ENCODE results near the gene CTDSP1.

CTDSP1 gene

DNA sequence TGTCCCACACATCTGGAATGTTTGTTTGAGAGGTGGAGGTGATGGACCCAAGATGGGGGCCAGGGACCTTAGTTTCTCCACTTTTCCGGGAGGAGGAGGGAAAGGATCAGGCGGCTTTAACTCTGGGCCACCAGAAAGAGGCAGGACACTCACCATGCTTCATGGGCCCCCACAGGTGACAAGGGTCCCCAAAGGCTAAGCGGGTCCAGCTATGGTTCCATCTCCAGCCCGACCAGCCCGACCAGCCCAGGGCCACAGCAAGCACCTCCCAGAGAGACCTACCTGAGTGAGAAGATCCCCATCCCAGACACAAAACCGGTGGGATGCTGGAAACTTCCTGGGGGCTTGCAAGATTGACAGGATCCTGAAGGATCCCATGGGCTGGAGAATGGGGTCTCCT lies 16.9 kb upstream of the CTDSP1 start:
- no peak overlapping the region for H3K4me3 ChIP-seq (replicated peaks in 1 of 2; ENCODE audit: low read depth in 2 of 2, low read length in 2 of 2)
- no peak for DNase-seq (ENCODE audit: low read depth in 2 of 2)
- TF ChIP-seq, protein P1, sequence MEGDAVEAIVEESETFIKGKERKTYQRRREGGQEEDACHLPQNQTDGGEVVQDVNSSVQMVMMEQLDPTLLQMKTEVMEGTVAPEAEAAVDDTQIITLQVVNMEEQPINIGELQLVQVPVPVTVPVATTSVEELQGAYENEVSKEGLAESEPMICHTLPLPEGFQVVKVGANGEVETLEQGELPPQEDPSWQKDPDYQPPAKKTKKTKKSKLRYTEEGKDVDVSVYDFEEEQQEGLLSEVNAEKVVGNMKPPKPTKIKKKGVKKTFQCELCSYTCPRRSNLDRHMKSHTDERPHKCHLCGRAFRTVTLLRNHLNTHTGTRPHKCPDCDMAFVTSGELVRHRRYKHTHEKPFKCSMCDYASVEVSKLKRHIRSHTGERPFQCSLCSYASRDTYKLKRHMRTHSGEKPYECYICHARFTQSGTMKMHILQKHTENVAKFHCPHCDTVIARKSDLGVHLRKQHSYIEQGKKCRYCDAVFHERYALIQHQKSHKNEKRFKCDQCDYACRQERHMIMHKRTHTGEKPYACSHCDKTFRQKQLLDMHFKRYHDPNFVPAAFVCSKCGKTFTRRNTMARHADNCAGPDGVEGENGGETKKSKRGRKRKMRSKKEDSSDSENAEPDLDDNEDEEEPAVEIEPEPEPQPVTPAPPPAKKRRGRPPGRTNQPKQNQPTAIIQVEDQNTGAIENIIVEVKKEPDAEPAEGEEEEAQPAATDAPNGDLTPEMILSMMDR (IDR thresholded peaks at IDR 0.05; ENCODE audit: low read depth, low read length): no peak

DNA sequence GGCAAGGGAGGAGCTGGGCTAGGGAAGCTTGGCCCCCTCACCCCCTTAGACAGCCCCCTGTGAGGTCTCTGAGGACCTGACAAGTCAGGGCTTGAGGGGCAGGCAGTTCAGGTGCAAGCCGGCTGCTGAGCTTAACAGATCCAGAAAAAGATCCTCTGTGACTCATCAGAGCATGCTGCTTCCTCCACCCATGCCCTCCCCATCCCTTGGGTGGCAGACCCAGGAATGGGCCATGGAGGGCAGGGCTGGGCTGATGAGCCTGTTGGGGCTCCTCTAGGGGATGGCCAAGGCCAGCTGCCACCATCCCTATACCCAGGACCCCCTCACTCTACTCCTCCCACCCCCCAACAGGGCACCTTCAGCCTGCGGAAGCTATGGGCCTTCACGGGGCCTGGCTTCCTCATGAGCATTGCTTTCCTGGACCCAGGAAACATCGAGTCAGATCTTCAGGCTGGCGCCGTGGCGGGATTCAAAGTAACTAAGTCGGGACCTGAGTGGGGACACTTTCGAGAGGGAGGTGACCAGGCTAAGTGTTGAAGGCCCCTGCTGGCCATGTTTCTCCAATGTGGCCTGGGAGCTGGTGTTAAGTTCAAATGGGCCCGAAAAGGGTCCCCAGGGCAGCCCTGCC lies 15.7 kb upstream of the CTDSP1 start:
- no peak overlapping the region for H3K4me3 ChIP-seq (replicated peaks in 1 of 2; ENCODE audit: low read depth in 2 of 2, low read length in 2 of 2)

DNA sequence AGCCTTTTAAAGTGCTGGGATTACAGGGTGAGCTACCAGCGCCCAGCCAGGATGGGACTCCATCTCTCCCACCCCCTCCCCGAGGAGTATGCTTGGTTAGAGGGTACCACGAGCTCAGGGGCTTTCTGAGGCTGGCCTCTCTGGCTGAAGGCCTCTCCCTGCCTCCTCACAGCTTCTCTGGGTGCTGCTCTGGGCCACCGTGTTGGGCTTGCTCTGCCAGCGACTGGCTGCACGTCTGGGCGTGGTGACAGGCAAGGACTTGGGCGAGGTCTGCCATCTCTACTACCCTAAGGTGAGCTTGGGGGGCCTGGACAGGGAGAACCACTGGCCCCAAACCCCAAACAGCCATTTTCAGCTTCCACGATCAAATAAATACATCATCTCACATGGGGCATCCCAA lies 14.7 kb upstream of the CTDSP1 start:
- H3K4me3 ChIP-seq (replicated peaks in 1 of 2; ENCODE audit: low read depth in 2 of 2, low read length in 2 of 2): no peak overlapping the region
- TF ChIP-seq, protein P1 (IDR thresholded peaks at IDR 0.05; ENCODE audit: low read depth, low read length): no peak

More for the DNA sequence above, 15.7 kb upstream of the CTDSP1 start:
- TF ChIP-seq, protein P1 (IDR thresholded peaks at IDR 0.05; ENCODE audit: low read depth, low read length): no peak
- DNase-seq (ENCODE audit: low read depth in 2 of 2): peak in 1 of 2 donors; percentile 22

DNA sequence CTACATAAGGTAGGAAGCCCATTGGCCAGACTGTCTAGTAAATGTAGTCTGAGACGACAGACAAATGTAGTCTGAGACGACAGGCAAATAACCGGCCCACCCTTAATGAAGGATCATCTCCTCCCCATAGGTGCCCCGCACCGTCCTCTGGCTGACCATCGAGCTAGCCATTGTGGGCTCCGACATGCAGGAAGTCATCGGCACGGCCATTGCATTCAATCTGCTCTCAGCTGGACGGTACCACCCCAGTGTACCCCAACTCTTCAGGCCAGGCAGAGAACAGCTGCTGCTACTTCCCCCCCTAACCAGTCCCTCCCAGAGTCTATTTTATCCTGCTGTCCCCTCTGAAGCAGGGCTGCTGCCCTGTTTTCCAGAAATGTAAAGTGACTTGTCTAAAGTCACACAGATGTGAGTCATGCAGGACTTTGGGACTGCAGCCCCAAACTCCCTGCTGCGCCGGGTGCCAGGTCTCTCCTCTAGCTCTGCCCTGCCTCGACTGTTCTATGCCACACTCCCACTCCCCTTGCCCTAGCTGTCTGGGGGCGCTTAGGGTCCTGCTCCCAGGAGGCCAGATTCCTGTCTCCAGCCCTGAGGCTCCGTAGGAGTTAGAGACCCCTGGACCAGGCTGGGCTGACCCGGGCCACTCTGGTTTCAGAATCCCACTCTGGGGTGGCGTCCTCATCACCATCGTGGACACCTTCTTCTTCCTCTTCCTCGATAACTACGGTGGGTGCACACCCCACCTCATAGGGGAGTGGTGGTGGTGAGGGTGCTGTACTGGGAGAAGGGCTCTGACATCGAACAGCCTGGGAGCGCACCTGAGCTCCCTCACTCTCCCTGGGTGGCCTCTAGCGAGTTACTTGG lies 12.9 kb upstream of the CTDSP1 start:
- H3K4me3 ChIP-seq (replicated peaks in 1 of 2; ENCODE audit: low read depth in 2 of 2, low read length in 2 of 2): no peak overlapping the region
- TF ChIP-seq, protein P1 (IDR thresholded peaks at IDR 0.05; ENCODE audit: low read depth, low read length): no peak
- DNase-seq (ENCODE audit: low read depth in 2 of 2): no peak

More for the DNA sequence above, 14.7 kb upstream of the CTDSP1 start:
- DNase-seq (ENCODE audit: low read depth in 2 of 2): no peak

DNA sequence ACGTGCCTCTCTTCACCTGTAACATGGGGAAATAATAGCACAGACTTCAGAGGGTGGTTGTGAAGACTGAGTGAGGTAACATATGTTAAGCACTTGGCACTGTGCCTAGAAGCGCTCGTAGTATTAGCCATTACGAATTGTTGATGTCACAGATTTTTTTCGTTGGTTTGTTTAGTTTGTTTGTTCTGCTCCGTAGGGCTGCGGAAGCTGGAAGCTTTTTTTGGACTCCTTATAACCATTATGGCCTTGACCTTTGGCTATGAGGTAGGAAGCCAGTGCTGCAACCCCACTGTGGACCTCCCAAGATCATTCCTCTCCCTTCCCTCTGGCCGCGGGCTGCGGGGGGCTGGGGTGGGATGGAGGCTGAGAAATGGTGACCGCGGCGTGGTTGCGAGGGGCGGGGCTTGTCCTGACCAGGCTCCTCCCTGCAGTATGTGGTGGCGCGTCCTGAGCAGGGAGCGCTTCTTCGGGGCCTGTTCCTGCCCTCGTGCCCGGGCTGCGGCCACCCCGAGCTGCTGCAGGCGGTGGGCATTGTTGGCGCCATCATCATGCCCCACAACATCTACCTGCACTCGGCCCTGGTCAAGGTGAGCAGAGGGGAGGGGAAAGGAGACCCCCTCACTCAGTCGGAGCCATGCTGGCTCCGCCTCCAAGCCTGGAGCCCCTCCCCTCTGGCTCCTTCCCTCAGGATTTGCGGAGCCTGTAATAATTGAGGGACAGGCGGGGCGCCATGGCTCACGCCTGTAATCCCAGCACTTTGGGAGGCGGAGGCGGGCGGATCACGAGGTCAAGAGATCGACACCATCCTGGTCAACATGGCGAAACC lies 12.1 kb upstream of the CTDSP1 start:
- peak; percentile 79 to 81 for DNase-seq (ENCODE audit: low read depth in 2 of 2)

More for the DNA sequence above, 12.1 kb upstream of the CTDSP1 start:
- peak overlapping the region; percentile 27 to 38 for H3K4me3 ChIP-seq (replicated peaks in 1 of 2; ENCODE audit: low read depth in 2 of 2, low read length in 2 of 2)
- TF ChIP-seq, protein P1 (IDR thresholded peaks at IDR 0.05; ENCODE audit: low read depth, low read length): no peak
